Measurements from ENCODE around the gene MID1. TPM values are rescaled to one million over a fixed set of nuclear protein-coding genes. Genes with fewer than 3 reads are reported as not detected.

MID1 gene
- total and polyA plus RNA-seq, 9 of the 15 experiments (the other 6 are each of a cell fraction or from before 2014, with no cell fraction given): 0.07 to 0.54 (median 0.33) TPM

- TF ChIP-seq PYGO2 (tag; IDR thresholded peaks at IDR 0.05) (no peak), CBFA2T3 (IDR thresholded peaks at IDR 0.05) (no peak), CTCFL (IDR thresholded peaks at IDR 0.05; ENCODE audit: borderline replicate concordance, insufficient read depth, low read depth, low read length, poor library complexity, severe bottlenecking) (no peak), HMGXB4 (CRISPR knock-in tag; IDR thresholded peaks at IDR 0.05) (no peak), HNRNPUL1 (IDR thresholded peaks at IDR 0.05; ENCODE audit: low read length) (no peak)
Measured at GRCh38 chrX:10597871-10598270, 22.5 kb downstream of the MID1 start (continued).
